Measurements from ENCODE around the gene MXD4.

Gene MXD4

GRCh38 chr4:2269618-2270163 lies 7.8 kb upstream of the MXD4 start:
- no peak overlapping the region for H3K27ac ChIP-seq (ENCODE audit: low read depth, low read length)
- H3K4me3 ChIP-seq (ENCODE audit: low read length), result no peak overlapping the region
- H3K9ac ChIP-seq (ENCODE audit: low read length), result no peak overlapping the region
- H3K4me1 ChIP-seq (ENCODE audit: control insufficient read depth, insufficient read depth, low read length), result peaks cover 14% of the 10 kb centered on the region
- H3K36me3 ChIP-seq (ENCODE audit: control insufficient read depth, insufficient read depth, low read length), result peaks cover 2% of the 10 kb centered on the region
- no peaks in the 10 kb centered on the region for H3K27me3 ChIP-seq (ENCODE audit: control insufficient read depth, insufficient read depth, low read length)

- H3K27me3 ChIP-seq (ENCODE audit: control insufficient read depth, insufficient read depth, low read length), result no peaks in the 10 kb centered on the region
- peaks cover 2% of the 10 kb centered on the region for H3K36me3 ChIP-seq (ENCODE audit: control insufficient read depth, insufficient read depth, low read length)
- no peak overlapping the region for H3K4me3 ChIP-seq (ENCODE audit: low read length)
- H3K27ac ChIP-seq (ENCODE audit: low read depth, low read length), result no peak overlapping the region
- peaks cover 14% of the 10 kb centered on the region for H3K4me1 ChIP-seq (ENCODE audit: control insufficient read depth, insufficient read depth, low read length)
- no peak overlapping the region for H3K9ac ChIP-seq (ENCODE audit: low read length)
These were observed 7.3 kb upstream of the MXD4 start for GRCh38 chr4:2269206-2269531.

DNA sequence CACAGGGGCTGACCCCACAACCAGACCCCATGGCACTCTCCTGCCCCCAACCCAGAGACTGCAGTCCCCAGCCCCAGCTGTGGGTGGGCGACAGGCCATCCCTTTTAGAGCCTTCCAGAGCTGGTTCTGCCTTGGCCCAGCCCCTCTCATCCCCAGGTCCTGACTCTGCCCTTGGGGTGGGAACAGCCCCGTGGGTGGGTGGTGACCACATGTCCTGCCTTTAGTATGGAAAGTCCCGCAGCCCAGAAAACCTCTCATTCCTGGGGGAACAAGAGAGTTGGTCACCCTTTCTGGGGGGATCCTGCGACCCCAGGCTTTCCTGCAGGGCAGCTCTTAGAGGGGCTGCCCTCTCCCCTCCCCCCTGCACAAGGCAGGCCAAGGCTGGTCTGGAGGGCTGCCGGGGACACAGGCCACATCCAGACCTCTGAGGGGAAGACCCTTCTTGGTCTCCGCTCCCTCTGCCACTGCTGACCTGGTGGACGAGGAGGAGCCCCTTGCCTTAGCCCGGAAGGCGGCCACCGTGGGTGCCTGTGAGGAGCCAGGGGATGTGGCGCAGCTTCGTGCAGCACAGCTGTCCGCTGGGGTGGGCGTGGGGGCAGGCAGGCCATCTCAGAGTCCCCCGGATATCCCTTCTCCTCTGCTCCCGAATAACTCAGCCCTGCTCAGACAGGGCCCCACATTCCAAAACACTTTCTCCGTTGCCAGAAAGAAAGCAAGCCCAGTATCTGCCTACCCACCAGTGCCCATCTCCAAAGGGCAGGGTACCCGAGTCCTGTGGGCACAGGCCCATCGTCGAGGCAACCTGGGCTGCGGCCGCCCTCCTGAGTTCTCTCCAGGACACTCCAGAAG lies 6.7 kb upstream of the MXD4 start:
- Histone ChIP-seq H3K4me3 (ENCODE audit: low read length) (no peak overlapping the region), H3K9ac (ENCODE audit: low read length) (no peak overlapping the region), H3K36me3 (ENCODE audit: control insufficient read depth, insufficient read depth, low read length) (peaks cover 2% of the 10 kb centered on the region), H3K4me1 (ENCODE audit: control insufficient read depth, insufficient read depth, low read length) (peaks cover 15% of the 10 kb centered on the region), H3K27me3 (ENCODE audit: control insufficient read depth, insufficient read depth, low read length) (no peaks in the 10 kb centered on the region), H3K27ac (ENCODE audit: low read depth, low read length) (no peak overlapping the region)

DNA sequence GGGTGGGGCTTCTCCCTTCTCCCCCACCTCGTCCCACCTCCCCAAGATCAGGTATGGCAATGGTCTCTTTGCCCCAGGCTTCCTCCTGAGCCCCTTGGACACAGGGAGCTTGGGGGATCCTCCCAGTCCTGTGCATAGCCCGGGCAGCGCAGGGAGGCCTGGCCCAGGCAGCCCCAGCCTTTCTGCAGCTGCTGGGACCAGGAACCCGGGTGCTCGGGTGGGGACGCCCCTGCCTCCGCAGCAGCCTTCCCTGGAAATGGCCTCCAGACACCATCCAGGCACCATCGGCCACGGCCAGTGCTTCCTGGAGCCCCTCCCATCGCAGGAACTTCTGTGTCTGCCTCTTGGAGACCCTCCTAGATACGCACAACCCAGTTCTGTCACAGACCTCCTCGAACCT lies 5.9 kb upstream of the MXD4 start:
- Histone ChIP-seq H3K27me3 (ENCODE audit: control insufficient read depth, insufficient read depth, low read length) (no peaks in the 10 kb centered on the region), H3K9ac (ENCODE audit: low read length) (no peak overlapping the region), H3K4me3 (ENCODE audit: low read length) (no peak overlapping the region), H3K36me3 (ENCODE audit: control insufficient read depth, insufficient read depth, low read length) (peaks cover 2% of the 10 kb centered on the region), H3K27ac (ENCODE audit: low read depth, low read length) (no peak overlapping the region), H3K4me1 (ENCODE audit: control insufficient read depth, insufficient read depth, low read length) (peaks cover 18% of the 10 kb centered on the region)

DNA sequence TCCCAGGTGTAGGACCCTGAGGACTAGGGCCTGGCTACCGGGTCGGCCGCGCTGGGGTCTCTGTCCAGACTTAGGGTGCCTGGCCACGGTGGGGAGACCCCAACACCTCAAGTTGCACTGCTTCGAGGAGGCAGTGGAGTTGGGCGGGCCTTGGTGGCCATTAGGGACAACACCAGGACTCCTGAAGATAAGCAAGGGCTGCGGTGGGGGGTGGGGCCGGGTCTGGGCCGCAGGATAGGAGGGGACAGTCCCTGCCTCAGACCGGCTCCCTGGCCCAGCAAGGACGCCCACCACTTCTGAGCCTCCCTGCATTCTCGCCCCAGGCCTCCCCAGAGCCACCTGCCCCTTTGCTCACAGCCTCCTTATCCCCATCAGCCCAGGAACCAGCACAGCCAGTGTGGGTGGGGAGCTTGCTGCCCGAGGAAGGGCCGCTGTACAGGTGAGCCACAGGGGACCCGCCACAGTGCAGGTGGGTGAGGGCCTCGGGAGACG lies 5.5 kb upstream of the MXD4 start:
- Histone ChIP-seq H3K4me1 (ENCODE audit: control insufficient read depth, insufficient read depth, low read length) (peaks cover 18% of the 10 kb centered on the region), H3K9ac (ENCODE audit: low read length) (no peak overlapping the region), H3K27ac (ENCODE audit: low read depth, low read length) (no peak overlapping the region), H3K4me3 (ENCODE audit: low read length) (no peak overlapping the region), H3K36me3 (ENCODE audit: control insufficient read depth, insufficient read depth, low read length) (peaks cover 1% of the 10 kb centered on the region), H3K27me3 (ENCODE audit: control insufficient read depth, insufficient read depth, low read length) (no peaks in the 10 kb centered on the region)

GRCh38 chr4:2266821-2267220 lies 4.9 kb upstream of the MXD4 start:
- no peak overlapping the region for H3K4me3 ChIP-seq (ENCODE audit: low read length)
- no peaks in the 10 kb centered on the region for H3K27me3 ChIP-seq (ENCODE audit: control insufficient read depth, insufficient read depth, low read length)
- peak overlapping the region; percentile 32 for H3K27ac ChIP-seq (ENCODE audit: low read depth, low read length)
- H3K4me1 ChIP-seq (ENCODE audit: control insufficient read depth, insufficient read depth, low read length), result peaks cover 18% of the 10 kb centered on the region
- no peak overlapping the region for H3K9ac ChIP-seq (ENCODE audit: low read length)
- H3K36me3 ChIP-seq (ENCODE audit: control insufficient read depth, insufficient read depth, low read length), result no peaks in the 10 kb centered on the region

DNA sequence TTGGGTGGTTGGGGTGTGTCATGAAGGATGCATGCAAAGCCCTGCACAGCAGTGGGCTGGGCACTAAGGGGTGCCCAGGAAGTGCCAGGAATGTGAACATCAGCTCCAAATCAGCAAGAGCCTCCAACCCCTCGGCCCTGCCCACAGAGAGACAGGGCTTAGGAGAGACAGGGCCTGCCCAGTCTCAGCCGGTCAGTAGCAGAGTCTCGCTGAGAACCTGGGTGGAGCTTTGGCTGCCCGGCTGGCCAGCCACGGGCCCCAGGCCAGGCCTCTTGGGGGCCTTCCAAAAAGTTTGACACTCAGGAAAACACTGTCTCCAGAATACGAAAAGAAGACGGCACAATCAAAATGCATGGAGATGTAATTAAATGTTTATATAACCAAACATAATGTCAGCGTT lies 4.3 kb upstream of the MXD4 start:
- Histone ChIP-seq H3K4me3 (ENCODE audit: low read length) (no peak overlapping the region), H3K9ac (ENCODE audit: low read length) (no peak overlapping the region), H3K27ac (ENCODE audit: low read depth, low read length) (peak overlapping the region; percentile 76), H3K27me3 (ENCODE audit: control insufficient read depth, insufficient read depth, low read length) (no peaks in the 10 kb centered on the region), H3K4me1 (ENCODE audit: control insufficient read depth, insufficient read depth, low read length) (peaks cover 18% of the 10 kb centered on the region), H3K36me3 (ENCODE audit: control insufficient read depth, insufficient read depth, low read length) (no peaks in the 10 kb centered on the region)

DNA sequence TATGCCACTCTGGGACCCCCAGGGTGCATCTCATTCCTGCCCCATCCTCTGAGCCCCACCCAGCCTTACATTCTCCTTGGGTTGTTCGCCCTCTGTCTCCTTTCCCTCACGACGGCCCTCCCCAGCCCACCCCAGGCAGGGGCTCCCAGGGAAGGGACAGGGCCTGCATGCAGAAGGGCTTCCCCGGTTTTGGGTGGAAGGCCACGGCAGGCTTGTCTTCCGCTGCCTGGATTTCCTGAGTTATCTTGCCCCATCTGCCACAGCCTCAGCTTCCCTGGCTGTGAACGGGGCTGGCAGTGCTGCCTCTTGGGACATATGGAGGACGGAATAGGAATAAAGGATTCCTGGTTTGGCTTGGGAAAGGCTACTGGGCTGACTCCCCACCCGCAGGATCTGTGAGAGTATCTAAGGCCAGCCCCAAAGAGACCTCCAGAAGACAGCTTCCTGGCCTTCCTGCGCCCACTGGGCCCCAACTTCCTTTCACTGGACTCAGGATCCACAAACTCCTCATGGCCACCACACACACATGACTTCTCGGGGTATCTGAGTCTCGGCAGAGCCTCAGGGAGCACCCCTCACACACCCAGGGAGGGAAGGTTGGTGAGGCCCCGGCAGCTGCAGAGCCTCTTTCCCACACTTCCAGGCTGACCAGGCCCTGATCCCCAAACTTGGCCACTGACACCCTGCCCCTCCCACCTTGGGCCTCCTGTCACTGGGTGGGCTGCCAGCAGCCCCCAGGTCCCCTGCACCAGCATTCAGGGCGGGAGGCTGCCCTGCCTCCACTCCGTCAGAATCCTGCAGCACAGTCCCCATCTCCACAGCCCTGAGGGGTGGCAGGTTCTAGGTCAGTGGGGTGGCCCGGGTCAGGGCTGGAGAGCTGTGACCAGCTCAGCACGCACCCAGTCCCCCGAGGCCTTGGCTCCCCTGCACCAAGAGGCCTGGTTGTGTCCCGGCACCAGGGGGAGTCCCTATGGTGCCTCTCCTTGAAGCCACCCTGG lies 3.5 kb upstream of the MXD4 start:
- Histone ChIP-seq H3K27me3 (ENCODE audit: control insufficient read depth, insufficient read depth, low read length) (no peaks in the 10 kb centered on the region), H3K9ac (ENCODE audit: low read length) (no peak overlapping the region), H3K27ac (ENCODE audit: low read depth, low read length) (peak overlapping the region; percentile 76), H3K36me3 (ENCODE audit: control insufficient read depth, insufficient read depth, low read length) (no peaks in the 10 kb centered on the region), H3K4me1 (ENCODE audit: control insufficient read depth, insufficient read depth, low read length) (peaks cover 18% of the 10 kb centered on the region), H3K4me3 (ENCODE audit: low read length) (no peak overlapping the region)

GRCh38 chr4:2264481-2265041 lies 2.7 kb upstream of the MXD4 start:
- Histone ChIP-seq H3K27me3 (ENCODE audit: control insufficient read depth, insufficient read depth, low read length) (no peaks in the 10 kb centered on the region), H3K27ac (ENCODE audit: low read depth, low read length) (no peak overlapping the region), H3K36me3 (ENCODE audit: control insufficient read depth, insufficient read depth, low read length) (no peaks in the 10 kb centered on the region), H3K4me1 (ENCODE audit: control insufficient read depth, insufficient read depth, low read length) (peaks cover 21% of the 10 kb centered on the region), H3K4me3 (ENCODE audit: low read length) (no peak overlapping the region), H3K9ac (ENCODE audit: low read length) (no peak overlapping the region)

DNA sequence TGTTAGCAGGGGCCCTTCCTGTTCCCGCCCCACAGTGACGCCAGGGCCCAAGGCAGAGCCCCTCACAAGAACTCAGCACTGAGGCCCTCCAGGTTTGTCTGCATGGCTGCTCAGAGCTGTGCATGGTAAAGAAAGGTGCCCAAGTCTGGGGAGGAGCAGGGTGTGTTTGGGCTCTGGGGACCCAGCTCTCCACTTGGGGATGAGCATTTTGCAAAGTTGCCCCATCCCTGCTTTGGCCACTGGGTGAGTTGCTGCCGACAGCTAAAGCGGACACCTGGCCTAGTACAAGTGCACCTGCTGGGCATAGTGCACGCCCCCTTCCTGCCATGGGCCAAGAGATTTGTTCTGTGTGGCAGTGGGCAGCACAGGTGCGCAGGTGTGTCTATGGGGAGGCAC lies 2.0 kb upstream of the MXD4 start:
- no peak overlapping the region for H3K9ac ChIP-seq (ENCODE audit: low read length)
- no peak overlapping the region for H3K4me3 ChIP-seq (ENCODE audit: low read length)
- H3K36me3 ChIP-seq (ENCODE audit: control insufficient read depth, insufficient read depth, low read length), result no peaks in the 10 kb centered on the region
- H3K4me1 ChIP-seq (ENCODE audit: control insufficient read depth, insufficient read depth, low read length), result peaks cover 24% of the 10 kb centered on the region
- no peaks in the 10 kb centered on the region for H3K27me3 ChIP-seq (ENCODE audit: control insufficient read depth, insufficient read depth, low read length)
- peak overlapping the region; percentile 96 for H3K27ac ChIP-seq (ENCODE audit: low read depth, low read length)

GRCh38 chr4:2262944-2263250 lies 988 bp upstream of the MXD4 start:
- no peaks in the 10 kb centered on the region for H3K36me3 ChIP-seq (ENCODE audit: control insufficient read depth, insufficient read depth, low read length)
- H3K27me3 ChIP-seq (ENCODE audit: control insufficient read depth, insufficient read depth, low read length), result no peaks in the 10 kb centered on the region
- peak overlapping the region; percentile 73 for H3K4me3 ChIP-seq (ENCODE audit: low read length)
- peak overlapping the region; percentile 67 for H3K9ac ChIP-seq (ENCODE audit: low read length)
- H3K4me1 ChIP-seq (ENCODE audit: control insufficient read depth, insufficient read depth, low read length), result peaks cover 32% of the 10 kb centered on the region
- H3K27ac ChIP-seq (ENCODE audit: low read depth, low read length), result peak overlapping the region; percentile 96

All from rectal smooth muscle tissue (tissue), 1 donor.